CD1c-positive myeloid dendritic cell (primary cell): ENCODE data around the gene TJP1.
"Not testable (repeated sequence)": the region's sequence is repeated elsewhere in the genome, so short reads cannot be mapped to it uniquely, and the experiment has no call there.

ENCODE experiments used
- DNase-seq: peaks from one replicate; pipeline ENCODE4 v3.0.0-alpha.2; 2016; ENCODE audit errors: extremely low spot score

TJP1 gene

DNA sequence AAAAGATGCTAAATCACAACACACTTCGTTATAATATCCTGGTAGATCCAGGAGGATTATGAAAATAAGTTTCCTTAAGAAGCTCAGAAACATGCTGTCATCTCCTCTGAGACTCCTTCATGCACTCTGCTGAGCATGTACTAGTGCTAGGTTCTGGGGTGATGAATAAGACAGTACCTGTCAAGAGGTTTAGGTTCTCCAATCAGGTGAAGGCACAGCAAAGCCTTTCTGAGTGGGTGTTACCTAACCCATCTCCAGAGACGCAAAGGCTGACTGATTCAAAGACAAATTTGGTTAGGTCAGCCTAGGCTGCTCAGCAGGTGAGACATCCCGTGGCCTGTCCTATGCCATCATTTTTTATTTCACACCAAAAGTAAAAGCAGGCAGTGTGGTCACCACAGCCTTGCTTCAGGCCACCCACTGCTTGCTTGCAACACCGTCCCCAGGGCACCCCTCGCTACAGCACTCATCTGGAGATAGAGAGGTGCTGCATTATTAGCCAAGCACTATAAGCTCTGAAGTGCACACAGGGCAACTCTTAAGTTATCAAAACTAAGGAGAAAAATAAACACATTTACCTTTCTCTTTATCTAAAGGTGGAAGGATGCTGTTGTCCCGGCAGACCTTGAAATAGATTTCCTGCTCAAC lies 117.2 kb downstream of the TJP1 start:
- no peak for DNase-seq

DNA sequence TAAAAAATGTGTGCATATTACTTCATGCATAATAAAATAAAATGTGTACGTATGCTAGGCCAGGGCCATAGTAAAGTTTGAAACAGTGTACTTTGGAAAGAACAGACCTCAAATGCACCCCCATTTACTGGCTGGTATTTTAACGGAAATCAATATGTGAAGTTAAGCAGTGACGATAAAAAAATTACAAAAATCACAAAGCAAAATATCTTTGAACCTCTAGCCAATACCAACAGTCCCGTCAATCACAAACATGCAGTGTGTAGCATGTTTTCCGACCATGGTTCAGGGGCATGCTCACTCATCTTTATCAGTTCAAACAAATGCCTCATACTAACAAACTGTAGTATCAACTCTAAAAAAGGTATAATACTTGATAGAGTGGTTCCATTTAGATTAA lies 121.1 kb downstream of the TJP1 start:
- DNase-seq: no peak

DNA sequence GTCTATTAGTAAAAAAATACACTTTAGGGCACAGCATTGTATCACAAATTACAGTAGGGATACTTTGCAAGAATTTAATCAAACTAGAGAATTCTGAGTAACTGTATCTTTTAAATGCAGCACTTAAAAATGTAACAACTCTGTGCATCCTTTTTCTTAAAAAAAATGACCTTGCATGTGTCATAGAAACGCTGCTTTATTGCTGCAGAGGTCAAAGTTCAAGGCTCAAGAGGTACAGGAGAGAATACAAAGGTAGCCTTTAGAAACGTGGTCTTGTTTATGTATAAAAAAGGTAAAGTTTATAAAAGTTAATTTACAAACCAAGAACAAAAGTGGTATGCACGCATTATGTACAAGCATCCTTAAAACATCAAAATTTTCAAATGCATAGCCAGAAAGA lies 122.0 kb downstream of the TJP1 start:
- no peak for DNase-seq

DNA sequence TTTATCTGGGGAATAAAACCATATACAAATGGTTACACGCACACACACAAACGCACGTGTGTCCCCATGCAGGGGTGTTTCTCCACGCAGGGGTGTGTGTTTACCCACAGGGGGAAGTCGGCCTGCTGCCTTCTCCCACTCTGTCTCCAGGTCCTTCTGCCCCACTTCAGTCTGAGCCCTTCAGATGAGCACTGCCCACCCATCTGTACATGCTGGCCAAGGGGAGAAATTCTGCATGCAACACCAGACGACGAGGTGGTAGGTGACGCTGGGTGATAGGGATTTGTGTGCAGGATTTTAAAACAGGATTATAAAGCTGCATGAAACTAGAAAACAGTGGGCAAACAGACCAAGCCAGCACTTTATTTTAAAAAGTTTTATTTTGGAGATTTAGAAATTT lies 122.5 kb downstream of the TJP1 start:
- DNase-seq: no peak

DNA sequence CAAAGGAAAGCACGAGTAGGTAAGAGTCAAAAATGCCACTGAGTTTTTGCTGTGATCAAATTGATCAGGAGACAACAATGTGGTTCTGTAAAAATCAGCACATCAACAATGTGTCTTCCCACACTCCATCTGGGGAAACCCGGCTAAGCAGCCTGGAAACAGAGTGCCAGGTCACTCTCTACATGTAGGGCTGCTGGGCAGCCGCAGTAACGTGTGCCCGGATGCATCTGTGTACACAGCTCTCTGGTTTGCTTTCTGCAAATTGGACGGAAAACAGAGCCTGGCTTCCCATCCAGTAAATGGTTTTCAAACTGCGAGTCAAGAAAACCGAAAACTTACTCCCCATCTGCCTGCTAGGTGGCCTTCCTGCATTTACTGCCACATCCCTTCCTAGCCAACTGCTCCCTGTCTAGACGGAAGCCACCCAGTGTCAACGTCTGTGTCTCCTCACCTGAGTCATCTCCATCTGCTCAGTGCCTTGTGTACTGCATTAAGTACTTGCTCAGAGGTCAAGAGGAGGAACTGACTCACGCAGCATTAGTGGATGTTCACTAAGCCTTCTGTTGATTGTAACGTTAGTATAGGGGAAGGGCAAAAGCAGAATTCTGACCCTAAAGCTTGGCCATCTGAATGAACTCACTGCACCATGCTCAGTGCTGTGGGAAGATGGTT lies 124.1 kb downstream of the TJP1 start:
- no peak for DNase-seq

DNA sequence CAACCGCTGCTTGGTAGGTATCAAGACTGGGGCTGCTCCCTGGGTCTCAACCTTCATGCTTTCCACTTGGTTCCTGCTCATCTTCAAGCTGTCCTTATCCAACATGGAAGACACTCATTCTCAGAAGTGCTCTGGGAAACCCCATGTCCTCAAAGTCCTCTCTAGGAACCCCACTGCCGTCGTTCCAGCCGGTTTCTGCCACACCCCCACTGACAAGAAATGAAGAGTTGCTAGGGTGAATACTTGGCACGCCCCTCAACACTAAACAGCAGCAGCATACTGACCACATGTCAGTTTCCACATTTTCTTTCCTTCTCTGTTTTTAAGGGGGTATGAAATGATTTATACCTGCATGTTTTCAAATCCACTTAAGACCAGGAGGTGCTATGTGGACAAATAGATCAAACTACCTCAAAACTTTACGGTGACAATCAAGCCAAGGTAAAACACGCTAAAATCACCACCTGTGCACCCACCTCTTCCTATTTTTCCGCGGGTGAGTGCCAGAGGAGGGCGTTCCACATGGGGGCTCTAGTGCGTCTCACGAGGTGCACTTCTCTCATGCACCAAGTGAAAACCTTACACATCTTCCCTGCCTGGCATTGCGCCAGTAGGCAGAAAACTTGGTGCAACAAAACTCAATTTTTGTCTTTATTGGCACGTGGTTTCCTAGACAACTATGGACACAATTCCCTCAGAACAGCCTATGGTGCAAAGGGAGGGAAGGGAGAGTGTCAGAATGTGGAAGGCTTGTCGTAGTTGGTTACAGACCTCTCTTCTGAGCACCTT lies 125.1 kb downstream of the TJP1 start:
- no peak for DNase-seq

DNA sequence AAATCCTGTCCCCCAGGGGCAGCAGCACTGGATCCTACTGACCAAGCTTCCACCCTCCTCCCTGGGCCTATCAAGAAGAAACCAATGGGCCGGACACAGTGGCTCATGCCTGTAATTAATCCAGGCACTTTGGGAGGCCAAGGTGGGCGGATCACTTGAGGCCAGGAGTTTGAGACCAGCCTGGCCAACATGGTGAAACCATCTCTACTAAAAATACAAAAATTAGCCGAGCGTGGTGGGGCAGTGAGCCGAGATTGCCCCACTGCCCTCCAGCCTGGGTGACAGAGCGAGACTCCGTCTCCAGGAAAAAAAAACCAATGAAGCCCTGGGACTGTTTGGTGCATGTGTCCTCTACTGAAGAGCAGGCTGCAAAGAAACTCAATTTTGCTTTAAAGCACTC lies 125.8 kb downstream of the TJP1 start:
- DNase-seq: not testable (repeated sequence)

DNA sequence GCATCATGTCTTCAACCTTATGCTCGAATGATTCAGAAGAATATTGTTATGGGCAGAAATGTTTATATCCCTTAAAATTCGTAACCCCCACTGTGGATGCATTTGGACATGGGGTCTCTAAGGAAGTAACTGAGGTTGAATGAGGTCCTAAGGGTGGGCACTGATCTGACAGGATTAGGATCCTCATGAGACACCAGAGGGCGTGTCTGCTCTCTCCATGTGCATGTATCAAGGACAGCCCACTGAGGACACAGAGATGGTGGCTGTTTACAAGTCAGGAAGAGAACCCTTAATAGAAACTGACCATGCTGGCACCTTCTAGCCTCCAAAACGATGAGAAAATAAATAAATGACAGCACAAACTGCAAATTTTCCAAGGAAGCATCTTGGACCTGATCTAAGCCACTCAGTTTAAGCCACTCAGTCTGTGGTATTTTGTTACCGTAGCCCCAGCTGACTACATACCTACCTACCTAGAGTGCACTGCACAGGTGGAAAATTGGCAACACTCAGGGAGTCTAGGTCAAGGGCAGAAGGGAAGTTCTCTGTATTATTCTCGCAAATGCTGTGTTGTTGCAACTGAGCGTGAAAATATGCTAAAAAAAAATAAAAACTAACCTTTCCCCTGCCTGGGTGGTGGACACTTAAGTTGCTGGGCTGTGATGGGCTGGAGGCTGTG lies 126.6 kb downstream of the TJP1 start:
- no peak for DNase-seq

DNA sequence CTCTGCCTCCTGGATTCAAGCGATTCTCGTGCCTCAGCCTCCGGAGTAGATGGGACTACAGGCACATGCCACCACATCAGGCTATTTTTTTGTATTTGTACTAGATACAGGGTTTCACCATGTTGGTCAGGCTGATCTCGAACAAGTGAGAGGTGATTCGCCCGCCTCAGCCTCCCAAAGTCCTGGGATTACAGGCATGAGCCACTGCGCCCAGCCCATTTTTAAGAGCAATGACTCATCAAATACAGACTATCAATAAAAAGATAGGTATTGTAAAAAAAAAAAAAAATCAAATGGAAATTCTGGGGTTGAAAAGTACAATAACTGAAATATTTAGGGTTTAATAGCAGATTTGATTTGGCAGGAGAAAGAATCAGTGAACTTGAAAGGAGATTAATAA lies 129.0 kb downstream of the TJP1 start:
- no peak for DNase-seq

DNA sequence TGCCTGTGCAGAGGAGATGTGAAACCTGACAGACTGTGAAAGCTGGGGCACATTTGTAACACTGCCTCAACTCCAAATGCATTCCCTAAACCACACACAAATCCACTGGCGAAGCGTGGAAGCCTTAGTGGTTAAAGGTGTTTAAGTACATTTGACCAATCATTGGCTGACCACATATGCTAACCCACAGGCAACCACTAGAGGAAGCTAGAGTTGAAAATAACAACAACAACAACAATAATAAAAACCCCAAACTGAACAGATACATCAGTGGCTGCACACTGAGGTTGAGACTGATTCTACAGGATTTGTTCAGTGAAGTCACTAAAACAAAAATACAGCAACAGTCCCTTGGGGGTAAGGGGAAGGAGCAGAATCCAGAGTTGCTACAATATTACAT lies 129.7 kb downstream of the TJP1 start:
- no peak for DNase-seq

DNA sequence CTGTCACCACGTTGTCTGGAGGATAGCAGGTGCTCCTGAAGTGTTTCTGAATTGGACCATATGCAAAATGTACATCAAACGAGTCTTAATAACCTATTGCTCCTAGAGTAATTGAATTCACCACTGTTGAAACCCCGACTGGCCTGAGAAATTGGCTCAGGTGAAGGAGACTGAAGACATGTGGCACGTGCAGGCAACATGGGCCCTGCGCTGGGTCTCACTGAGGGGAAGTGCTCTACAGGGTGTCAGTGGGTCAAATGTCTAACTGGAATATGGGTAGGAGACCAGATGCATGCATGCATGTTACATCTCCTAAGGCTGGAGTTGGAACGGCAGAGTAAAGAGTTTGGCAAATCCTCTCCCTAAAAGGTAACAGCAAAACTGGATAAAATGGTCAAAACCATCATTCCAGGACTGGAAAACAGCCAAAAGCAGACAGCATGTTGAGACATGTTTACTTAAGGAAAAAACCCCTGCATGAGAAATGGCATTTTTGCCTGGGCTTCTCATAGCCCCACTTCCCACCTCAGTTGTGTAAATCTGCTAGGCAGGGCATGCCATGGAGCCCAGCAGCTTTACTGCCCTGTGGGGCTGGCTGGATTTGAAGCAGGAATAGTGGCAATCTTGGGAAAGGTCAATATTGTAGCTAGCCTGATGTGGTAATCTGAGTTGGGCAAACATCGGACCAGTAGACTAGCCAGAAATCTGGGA lies 131.3 kb downstream of the TJP1 start:
- no peak for DNase-seq

DNA sequence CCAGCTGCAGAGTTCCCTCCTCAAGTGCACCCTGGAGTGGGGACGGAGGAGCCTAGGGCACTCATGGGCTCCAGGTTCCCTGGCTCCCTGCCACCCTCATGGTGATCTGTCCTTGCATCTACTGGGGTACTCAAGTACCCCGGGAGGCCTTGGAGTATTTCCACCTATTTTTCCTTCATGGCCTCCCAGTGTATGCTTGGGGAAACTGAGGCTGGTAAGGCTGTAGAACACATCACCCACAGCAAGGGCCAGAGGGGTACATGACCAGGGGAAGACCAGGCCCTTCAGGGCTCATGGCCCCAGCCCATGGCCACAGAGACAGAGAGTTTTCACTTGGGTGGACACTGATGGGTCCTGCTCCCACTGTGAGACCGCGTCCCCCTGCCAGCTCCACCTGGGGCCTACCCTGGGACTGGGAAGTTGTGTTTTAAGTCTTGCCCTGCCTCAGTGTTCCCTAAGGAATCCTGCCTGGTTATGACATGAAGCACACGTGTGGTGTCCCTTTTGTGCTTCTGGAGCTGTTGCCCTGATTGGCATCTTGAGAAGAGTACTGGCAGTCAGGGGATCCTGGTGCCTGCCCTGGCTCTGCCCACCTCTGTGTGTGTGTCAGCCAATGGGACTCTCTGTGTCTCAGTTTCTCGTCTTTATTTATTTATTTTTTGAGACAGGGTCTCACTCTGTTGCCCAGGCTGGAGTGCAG lies 132.8 kb downstream of the TJP1 start:
- no peak for DNase-seq

DNA sequence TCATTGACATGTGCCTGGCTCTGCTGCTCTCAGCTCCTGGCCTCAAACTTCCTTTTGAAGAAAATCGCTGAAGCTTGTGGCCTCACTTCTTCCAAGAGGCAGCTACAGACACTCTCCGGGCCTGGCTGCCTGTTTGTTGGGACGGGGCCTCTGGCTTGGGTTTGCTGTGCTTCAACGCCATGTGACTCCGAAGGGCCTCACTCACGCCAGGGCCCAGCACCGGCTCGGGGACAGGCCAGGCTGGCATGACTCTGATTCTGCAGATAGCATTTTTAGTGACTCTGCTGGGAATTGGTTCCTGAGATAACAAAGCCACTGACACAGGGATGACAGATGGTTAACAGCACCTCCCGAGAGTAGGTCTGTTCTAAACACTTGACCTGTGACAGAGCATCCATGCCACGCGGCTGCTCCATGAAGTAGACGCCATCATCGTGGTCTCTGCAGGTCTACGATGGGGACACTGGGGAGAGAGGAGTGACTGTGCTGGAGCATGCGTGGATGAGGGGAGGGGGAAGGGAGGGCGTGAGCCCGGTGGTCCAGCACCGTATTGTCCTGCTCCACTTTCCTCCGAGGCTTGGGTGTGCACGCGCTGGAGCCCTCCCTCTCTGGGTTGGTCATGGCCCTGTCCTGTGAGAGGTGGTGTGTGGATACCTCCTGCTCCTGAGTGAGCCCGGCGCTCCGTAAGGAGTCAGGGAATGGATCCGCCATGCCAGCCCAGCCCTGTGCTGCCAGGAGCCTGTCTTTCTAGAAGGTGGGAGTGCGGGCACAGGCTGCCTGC lies 133.6 kb downstream of the TJP1 start:
- no peak for DNase-seq

DNA sequence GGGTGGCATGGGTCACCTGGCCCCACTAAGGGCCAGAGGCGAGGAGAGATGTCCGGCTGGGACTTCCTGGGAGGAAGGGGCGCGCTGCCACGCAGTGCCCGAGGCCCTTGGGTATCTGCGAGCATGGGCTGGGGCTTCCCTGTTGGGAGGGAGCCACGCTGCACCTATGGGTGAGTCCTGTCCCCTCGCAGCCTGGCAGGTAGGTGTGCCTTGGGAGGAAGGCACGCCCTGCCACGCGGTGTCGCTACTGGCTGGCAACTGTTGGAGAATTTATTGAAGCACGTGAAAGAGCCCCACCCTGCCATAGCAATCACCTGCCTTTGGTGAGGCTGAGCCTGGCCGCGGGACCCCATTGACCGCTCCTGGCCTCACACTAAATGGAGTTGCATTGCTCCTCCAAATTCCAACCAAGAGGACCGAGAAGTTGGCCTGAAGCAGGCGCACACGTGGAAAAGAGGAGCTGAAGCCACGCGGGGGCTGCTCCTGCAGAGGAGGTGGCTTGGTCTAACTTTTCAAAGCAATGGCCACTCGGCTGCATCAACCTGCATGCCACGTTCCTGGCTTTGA lies 134.2 kb downstream of the TJP1 start:
- DNase-seq: no peak

DNA sequence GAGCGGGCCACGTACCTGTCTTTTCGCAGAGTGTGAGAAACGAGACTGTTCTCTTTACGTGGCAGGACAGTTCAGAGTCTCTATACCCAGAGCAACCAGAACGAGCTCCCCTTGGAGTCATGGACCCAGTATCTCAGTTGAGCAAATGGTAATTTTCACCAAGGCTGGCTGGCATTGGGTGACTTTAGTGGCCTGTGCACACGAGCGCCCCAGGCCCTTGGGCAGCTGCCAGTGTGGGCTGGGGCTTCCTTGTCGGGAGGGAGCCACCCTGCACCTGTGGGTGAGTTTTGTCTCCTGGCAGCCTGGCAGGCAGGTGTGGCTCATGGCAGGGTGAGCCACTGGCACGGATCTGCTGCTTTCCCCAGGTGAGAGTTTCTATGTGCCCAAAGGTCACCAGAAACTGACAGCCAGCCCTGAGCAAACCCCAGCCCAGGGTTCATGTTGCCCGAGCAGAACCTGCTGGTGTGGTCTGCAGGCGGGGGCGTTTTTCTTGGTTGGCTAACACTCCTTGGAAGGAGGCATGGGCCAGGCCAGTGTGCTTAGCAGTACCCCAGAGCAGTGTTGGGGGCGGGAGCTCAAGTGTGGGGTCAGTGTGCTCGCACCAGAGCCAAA lies 135.0 kb downstream of the TJP1 start:
- DNase-seq: no peak

DNA sequence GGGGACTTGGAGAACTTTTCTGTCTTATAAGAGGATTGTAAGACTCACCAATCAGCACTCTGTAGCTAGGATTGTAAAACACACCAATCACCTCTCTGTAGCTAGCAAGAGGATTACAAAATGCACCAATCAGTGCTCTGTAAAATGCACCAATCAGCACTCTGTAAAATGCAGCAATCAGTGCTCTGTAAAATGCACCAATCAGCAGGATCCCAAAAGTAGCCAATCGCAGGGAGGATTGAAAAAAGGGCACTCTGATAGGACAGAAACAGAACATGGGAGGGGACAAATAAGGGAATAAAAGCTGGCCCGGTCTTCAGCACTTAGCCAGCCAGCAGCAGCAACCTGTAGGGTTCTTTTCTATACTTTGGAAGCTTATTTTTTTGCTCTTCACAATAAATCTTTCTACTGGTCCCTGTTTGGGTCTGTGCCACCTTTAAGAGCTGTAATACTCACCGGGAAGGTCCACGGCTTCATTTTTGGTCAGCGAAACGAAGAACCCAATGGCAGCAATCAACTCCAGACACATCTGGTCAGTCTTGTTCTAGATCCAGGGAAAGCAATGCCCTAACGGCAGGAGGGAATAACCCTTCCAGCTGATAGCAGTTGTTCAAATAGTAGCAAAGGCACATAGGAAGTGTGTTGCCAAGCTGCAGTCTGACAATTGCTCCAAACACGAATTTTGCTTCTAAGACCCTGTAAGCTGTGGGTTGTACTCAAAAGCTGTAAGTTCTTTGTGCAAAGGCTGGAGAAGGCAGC lies 135.6 kb downstream of the TJP1 start:
- no peak for DNase-seq

DNA sequence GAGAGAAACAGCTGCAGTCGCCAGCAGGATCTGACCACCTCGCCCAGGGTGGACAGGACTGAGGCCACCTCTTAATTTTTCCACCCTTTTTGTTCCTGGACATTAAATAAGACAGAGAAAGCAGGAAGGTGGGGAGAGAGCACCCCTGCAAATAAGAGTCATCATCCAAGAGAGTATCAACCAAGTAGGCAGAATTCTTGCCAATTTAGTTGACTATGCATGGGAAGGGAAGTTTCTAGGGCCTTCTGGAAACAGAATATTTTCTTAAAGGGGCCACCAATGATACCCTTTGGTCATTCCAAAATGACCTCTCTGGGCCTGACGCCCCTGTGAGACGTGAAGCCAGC lies 136.2 kb downstream of the TJP1 start:
- DNase-seq: no peak

DNA sequence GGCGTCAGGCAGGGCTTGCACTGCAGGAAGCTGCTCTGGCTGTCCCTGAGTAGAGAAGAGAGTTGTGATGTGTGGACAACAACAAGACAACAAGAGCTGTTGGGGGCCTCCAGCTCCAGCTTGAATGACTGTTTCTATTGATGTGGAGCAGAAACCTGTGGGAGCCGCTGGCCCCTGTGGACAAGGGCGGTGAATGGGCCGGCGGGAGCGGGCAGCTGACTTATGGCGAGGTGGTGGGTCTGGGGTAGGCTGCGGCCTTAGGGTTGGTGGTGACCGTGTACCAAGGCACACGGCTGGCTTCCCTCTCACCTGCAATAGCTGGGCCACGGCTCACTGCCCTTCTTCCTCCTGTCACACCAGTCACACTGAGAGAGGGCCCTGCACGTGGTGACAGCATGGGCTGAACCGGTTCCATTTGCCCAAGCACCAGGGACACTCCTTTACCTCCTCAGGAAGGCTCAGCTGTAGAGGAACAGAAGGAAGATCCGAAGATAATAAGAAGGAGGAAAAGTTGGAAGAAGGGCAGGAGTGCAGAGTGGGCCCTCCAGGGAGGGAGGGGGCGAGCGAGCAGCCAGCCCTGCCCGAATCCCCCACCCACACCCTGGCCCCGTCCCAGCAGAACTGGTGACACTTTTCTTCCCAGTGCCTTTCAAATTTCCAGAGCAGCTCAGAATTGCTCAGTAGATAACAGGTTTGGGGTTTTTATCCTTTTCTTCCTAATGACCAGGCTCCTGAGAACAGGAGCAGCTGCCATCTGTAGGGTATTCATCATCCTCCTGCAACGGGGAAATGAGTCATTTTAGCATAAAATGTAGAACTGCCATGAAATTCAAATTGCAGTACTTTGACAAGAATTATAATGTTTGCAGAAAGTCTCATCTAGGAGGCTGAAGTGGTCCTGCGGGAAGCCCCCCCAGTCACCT lies 136.9 kb downstream of the TJP1 start:
- no peak for DNase-seq
